Prostate gland (tissue), 2 donors: ENCODE data around the gene IL16.

Experiments used
- CTCF ChIP-seq, 4 experiments: fragments of 200-600 bp in 2 of 4; fragments of 450-650 bp in 2 of 4; sonication (generic) in 2 of 4; IDR thresholded peaks; 1 replicate in 3 of 4; 2 replicates in 1 of 4; pipeline ENCODE4 v1.5.1; 2016 to 2019; ENCODE audit warnings: antibody characterized with exemption in 4 of 4, mild to moderate bottlenecking in 2 of 4, moderate library complexity in 2 of 4
- POLR2A ChIP-seq: fragments of 450-650 bp; IDR thresholded peaks from one replicate; pipeline ENCODE4 v1.6.1; 2016; ENCODE audit warnings: antibody characterized with exemption, mild to moderate bottlenecking
- POLR2AphosphoS5 ChIP-seq: sonication (generic); formaldehyde crosslinking; IDR thresholded peaks from one replicate; pipeline ENCODE4 v1.6.1; 2017; ENCODE audit warnings: antibody characterized with exemption

- TF ChIP-seq CTCF (IDR thresholded peaks at IDR 0.05) (no peak), POLR2A (no peak), POLR2AphosphoS5 (no peak)
These were observed 81.8 kb downstream of the IL16 start for GRCh38 chr15:81278306-81279029.
